A673 (cell line): ENCODE measurements around the gene CHAT.

Source experiments
- EZH2 ChIP-seq: fragments of 200-600 bp; sonication (generic); IDR thresholded peaks from 2 replicates; pipeline ENCODE4 v1.6.1; 2017; ENCODE audit warnings: borderline replicate concordance, low read depth, mild to moderate bottlenecking, mixed read lengths, antibody characterized with exemption, low read length; ENCODE audit not compliant: poor library complexity, severe bottlenecking
- TF ChIP-seq, protein P1 (sequence below): fragments of 300-800, 200-600 bp; sonication (generic); conservative IDR thresholded peaks from 2 replicates; pipeline ENCODE4 v1.5.1; 2017; ENCODE audit warnings: low read depth, mild to moderate bottlenecking, antibody characterized with exemption, low read length, moderate library complexity, mixed read lengths

DNA sequence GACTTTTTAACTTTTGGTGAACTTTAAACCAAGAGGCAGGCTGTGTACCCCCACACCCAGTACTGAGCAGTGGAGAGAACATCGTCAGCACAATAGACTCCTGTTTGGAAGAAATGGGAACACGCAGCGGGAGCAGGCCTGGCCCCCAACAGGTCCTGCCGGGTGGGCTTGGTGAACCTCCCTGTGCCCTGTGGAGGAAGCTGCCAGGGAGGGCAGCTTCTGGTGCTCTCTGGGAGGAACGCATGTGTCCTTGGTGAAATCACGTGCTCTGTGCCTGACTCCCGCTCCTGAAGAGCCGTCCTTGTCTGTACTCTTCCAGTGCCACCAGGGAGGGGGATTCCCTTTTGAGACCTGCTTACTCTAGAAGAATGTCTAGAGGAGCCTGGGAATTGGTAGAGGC, 31.6 kb downstream of the CHAT start:
- TF ChIP-seq, protein P1, sequence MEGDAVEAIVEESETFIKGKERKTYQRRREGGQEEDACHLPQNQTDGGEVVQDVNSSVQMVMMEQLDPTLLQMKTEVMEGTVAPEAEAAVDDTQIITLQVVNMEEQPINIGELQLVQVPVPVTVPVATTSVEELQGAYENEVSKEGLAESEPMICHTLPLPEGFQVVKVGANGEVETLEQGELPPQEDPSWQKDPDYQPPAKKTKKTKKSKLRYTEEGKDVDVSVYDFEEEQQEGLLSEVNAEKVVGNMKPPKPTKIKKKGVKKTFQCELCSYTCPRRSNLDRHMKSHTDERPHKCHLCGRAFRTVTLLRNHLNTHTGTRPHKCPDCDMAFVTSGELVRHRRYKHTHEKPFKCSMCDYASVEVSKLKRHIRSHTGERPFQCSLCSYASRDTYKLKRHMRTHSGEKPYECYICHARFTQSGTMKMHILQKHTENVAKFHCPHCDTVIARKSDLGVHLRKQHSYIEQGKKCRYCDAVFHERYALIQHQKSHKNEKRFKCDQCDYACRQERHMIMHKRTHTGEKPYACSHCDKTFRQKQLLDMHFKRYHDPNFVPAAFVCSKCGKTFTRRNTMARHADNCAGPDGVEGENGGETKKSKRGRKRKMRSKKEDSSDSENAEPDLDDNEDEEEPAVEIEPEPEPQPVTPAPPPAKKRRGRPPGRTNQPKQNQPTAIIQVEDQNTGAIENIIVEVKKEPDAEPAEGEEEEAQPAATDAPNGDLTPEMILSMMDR = no peak
- no peak for TF ChIP-seq EZH2
